K562 (cell line): ENCODE results near the gene C19orf67. TPM values are rescaled to one million over a fixed set of nuclear protein-coding genes. Genes with fewer than 3 reads are reported as not detected.

Experiments
- ATF7 ChIP-seq: fragments of 450-650 bp; IDR thresholded peaks from 2 replicates; pipeline ENCODE4 v1.7.1; 2014; ENCODE audit warnings: mild to moderate bottlenecking, moderate library complexity
- BMI1 ChIP-seq: fragments of 150-350 bp; IDR thresholded peaks from 2 replicates; pipeline ENCODE4 v1.6.1; 2014; ENCODE audit warnings: low read length
- KLF1 ChIP-seq: fragments of 450-650 bp; IDR thresholded peaks from 2 replicates; pipeline ENCODE4 v1.6.1; 2016; ENCODE audit warnings: missing genetic modification characterization, missing compliant biosample characterization
- PML ChIP-seq: IDR thresholded peaks from 2 replicates; pipeline ENCODE4 v1.6.1; 2012; ENCODE audit warnings: low read length, inconsistent platforms
- RBM22 ChIP-seq: fragments of 200-400 bp; formaldehyde crosslinking; IDR thresholded peaks from 2 replicates; pipeline ENCODE4 v1.6.1; 2018; ENCODE audit warnings: low read length, low read depth; ENCODE audit not compliant: poor library complexity, severe bottlenecking
- SMAD1 ChIP-seq: fragments of 150-350 bp; IDR thresholded peaks from 2 replicates; pipeline ENCODE4 v1.6.1; 2014; ENCODE audit warnings: low read length, low read depth; ENCODE audit not compliant: partially characterized antibody
- ZNF143 ChIP-seq: sonication (generic); formaldehyde crosslinking; IDR thresholded peaks from 2 replicates; pipeline ENCODE4 v1.9.0; 2022; ENCODE audit warnings: mild to moderate bottlenecking, missing genetic modification reagents
- polyA plus RNA-seq, 8 experiments: library from polyadenylated mRNA; depleted of rRNA in 4 of 8; stranded (reverse) in 5 of 8; unstranded in 3 of 8; fragments of >200 nt; fragmentation: Nextera tagmentation in 2 of 8; fragmentation: Illumina TruSeq in 1 of 8; extraction: Ambion mirVana in 2 of 8; extraction: Trizol in 1 of 8; gene quantifications; 2 replicates each; pipeline versions ENCODE4 v1.2.1 to v1.2.3, GENCODE V29; 2011 to 2014; ENCODE audit warnings: inconsistent platforms in 1 of 8, missing spikeins in 1 of 8
- total RNA-seq, 7 experiments: library from RNA; depleted of rRNA in 6 of 7; stranded (reverse); fragments of >200 nt in 6 of 7; fragmentation: Illumina TruSeq in 2 of 7; extraction: Trizol in 2 of 7; gene quantifications; 2 replicates each; pipeline versions ENCODE4 v1.2.1 to v1.2.3, GENCODE V29; 2011 to 2021; ENCODE audit warnings: low replicate concordance in 1 of 7
- TF ChIP-seq, protein P1 (sequence below): sonication (generic); formaldehyde crosslinking; IDR thresholded peaks from 2 replicates; pipeline ENCODE4 v1.8.0; 2022; ENCODE audit warnings: mild to moderate bottlenecking, missing genetic modification reagents
- TF ChIP-seq, protein P2 (sequence below), 2 experiments: fragments of 450-650 bp; formaldehyde crosslinking in 1 of 2; IDR thresholded peaks; 2 replicates each; pipeline versions ENCODE4 v1.4.0 to v1.6.1; 2014 to 2020; ENCODE audit warnings: mild to moderate bottlenecking in 2 of 2, borderline replicate concordance in 1 of 2, low read depth in 1 of 2
- TF ChIP-seq, protein P3 (sequence below): sonication (generic); formaldehyde crosslinking; IDR thresholded peaks from 2 replicates; pipeline ENCODE4 v1.8.1; 2022; ENCODE audit warnings: missing genetic modification reagents
- TF ChIP-seq, protein P4 (sequence below), 2 experiments: fragments of 450-650 bp; IDR thresholded peaks; 2 replicates each; pipeline ENCODE4 v1.6.1; 2016

Gene C19orf67
- total and polyA plus RNA-seq, 9 of the 15 experiments (the other 6 are each of a cell fraction or from before 2014, with no cell fraction given): 0.29 to 1.8 (median 0.51) TPM; not detected in 3

DNA sequence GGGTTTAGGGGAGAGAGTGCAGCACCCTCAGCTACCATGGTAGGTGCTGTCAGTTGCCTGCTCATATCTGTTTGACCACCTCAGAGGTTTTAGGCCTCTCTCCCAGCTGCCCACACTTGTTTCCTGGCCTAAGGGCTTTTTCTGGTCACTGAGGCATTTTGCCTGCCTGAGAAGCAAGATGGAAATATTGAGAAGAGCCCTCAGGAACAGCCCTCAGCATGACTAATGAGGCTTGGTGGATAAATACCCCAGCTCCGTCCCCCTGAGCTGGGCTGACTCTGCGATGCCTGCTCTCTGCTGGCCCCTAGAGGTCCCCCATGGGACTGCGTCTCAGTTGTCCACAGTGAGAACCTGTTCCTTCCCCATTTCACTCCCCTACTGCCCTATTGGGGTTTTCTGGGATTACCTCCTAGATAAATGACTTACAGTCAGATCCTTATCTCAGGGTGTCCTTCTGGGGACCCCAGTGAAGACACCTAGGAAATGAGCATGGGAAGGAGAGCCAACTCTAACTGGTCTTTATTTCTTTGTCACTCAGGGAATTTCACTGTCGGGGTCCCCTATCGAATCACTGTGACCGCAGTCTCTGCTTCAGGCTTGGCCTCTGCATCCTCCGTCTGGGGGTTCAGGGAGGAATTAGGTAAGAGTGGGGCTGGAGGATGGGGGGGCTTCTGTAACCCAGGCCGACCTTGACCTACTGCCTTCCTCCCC, 37.0 kb downstream of the C19orf67 start (continued):
- TF ChIP-seq, protein P1, sequence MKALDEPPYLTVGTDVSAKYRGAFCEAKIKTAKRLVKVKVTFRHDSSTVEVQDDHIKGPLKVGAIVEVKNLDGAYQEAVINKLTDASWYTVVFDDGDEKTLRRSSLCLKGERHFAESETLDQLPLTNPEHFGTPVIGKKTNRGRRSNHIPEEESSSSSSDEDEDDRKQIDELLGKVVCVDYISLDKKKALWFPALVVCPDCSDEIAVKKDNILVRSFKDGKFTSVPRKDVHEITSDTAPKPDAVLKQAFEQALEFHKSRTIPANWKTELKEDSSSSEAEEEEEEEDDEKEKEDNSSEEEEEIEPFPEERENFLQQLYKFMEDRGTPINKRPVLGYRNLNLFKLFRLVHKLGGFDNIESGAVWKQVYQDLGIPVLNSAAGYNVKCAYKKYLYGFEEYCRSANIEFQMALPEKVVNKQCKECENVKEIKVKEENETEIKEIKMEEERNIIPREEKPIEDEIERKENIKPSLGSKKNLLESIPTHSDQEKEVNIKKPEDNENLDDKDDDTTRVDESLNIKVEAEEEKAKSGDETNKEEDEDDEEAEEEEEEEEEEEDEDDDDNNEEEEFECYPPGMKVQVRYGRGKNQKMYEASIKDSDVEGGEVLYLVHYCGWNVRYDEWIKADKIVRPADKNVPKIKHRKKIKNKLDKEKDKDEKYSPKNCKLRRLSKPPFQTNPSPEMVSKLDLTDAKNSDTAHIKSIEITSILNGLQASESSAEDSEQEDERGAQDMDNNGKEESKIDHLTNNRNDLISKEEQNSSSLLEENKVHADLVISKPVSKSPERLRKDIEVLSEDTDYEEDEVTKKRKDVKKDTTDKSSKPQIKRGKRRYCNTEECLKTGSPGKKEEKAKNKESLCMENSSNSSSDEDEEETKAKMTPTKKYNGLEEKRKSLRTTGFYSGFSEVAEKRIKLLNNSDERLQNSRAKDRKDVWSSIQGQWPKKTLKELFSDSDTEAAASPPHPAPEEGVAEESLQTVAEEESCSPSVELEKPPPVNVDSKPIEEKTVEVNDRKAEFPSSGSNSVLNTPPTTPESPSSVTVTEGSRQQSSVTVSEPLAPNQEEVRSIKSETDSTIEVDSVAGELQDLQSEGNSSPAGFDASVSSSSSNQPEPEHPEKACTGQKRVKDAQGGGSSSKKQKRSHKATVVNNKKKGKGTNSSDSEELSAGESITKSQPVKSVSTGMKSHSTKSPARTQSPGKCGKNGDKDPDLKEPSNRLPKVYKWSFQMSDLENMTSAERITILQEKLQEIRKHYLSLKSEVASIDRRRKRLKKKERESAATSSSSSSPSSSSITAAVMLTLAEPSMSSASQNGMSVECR: no peak
- no peak for TF ChIP-seq PML
- TF ChIP-seq ZNF143: no peak
- TF ChIP-seq, protein P2, sequence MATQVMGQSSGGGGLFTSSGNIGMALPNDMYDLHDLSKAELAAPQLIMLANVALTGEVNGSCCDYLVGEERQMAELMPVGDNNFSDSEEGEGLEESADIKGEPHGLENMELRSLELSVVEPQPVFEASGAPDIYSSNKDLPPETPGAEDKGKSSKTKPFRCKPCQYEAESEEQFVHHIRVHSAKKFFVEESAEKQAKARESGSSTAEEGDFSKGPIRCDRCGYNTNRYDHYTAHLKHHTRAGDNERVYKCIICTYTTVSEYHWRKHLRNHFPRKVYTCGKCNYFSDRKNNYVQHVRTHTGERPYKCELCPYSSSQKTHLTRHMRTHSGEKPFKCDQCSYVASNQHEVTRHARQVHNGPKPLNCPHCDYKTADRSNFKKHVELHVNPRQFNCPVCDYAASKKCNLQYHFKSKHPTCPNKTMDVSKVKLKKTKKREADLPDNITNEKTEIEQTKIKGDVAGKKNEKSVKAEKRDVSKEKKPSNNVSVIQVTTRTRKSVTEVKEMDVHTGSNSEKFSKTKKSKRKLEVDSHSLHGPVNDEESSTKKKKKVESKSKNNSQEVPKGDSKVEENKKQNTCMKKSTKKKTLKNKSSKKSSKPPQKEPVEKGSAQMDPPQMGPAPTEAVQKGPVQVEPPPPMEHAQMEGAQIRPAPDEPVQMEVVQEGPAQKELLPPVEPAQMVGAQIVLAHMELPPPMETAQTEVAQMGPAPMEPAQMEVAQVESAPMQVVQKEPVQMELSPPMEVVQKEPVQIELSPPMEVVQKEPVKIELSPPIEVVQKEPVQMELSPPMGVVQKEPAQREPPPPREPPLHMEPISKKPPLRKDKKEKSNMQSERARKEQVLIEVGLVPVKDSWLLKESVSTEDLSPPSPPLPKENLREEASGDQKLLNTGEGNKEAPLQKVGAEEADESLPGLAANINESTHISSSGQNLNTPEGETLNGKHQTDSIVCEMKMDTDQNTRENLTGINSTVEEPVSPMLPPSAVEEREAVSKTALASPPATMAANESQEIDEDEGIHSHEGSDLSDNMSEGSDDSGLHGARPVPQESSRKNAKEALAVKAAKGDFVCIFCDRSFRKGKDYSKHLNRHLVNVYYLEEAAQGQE (IDR thresholded peaks at IDR 0.05; ENCODE audit: borderline replicate concordance): peak; percentile 44; the same call in 1 of the 2 replicates
- TF ChIP-seq, protein P2 (CRISPR knock-in tag; IDR thresholded peaks at IDR 0.05; ENCODE audit: low read depth): no peak
- TF ChIP-seq, protein P3, sequence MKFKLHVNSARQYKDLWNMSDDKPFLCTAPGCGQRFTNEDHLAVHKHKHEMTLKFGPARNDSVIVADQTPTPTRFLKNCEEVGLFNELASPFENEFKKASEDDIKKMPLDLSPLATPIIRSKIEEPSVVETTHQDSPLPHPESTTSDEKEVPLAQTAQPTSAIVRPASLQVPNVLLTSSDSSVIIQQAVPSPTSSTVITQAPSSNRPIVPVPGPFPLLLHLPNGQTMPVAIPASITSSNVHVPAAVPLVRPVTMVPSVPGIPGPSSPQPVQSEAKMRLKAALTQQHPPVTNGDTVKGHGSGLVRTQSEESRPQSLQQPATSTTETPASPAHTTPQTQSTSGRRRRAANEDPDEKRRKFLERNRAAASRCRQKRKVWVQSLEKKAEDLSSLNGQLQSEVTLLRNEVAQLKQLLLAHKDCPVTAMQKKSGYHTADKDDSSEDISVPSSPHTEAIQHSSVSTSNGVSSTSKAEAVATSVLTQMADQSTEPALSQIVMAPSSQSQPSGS (CRISPR knock-in tag): no peak
- TF ChIP-seq BMI1: no peak
- TF ChIP-seq RBM22: no peak
- TF ChIP-seq SMAD1: no peak
- TF ChIP-seq KLF1 (tag): no peak
- TF ChIP-seq, protein P4, sequence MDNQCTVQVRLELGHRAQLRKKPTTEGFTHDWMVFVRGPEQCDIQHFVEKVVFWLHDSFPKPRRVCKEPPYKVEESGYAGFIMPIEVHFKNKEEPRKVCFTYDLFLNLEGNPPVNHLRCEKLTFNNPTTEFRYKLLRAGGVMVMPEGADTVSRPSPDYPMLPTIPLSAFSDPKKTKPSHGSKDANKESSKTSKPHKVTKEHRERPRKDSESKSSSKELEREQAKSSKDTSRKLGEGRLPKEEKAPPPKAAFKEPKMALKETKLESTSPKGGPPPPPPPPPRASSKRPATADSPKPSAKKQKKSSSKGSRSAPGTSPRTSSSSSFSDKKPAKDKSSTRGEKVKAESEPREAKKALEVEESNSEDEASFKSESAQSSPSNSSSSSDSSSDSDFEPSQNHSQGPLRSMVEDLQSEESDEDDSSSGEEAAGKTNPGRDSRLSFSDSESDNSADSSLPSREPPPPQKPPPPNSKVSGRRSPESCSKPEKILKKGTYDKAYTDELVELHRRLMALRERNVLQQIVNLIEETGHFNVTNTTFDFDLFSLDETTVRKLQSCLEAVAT (IDR thresholded peaks at IDR 0.05): no peak
- TF ChIP-seq ATF7: peak; percentile 17; the same call in 1 of the 2 replicates
